Tracheal epithelial cell (primary cell): ENCODE measurements around the gene ATP5MC2. TPM values are rescaled to one million over a fixed set of nuclear protein-coding genes. Genes with fewer than 3 reads are reported as not detected.

Experiments used
- total RNA-seq: library from RNA; depleted of rRNA; stranded (reverse); fragments of >200 nt; gene quantifications from 2 replicates; pipeline ENCODE4 v1.2.1, GENCODE V29; 2014

ATP5MC2 gene
- 77.6 and 160 TPM in 2 replicates for total RNA-seq

DNA sequence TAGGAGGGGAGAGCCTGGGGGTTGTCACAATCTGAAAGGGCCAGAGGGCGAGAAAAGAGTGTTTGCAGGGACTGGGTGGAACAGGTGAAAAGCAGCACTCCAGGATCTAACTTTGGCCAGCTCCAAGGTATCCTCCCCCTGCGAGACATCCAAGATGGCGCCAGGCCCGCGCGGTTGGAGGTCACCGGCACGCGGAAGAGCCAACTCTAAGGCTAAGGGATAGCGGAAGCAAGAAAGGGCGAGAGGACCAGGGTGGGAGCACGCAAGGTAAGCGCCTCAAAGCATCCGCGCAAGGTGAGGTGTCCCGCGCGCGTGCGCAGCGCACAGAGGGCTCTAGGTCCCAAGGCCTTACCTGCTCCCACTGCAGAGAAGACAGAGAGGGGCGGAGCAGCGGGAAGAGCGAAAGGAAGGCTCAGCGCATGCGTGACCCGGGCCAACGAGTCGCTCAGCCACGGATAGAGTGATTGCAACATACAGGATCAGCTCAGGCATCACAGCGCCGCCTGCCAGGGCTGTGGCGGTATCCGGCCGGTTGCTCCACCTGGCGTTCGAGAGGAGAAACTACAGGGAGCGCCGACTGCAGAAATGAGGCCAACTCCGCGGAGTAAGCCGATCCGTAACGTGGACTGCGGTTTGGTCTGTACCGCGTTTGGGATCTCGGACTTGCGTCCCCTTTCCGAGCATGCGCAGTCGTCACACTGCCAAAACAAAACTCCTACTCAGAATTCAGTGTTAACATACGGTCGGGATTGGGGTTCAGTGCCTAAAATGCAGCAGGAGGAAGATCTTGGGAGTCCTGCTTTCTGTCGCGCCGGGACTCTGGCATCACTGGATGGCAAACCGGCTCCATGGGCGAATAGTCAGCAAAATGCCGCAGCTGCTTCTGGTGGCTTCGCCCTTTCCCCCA is at the start of gene ATP5MC2:
Gene ATP5MC2, minus strand, starts transcription at position 383 of the 907 bp plus-strand sequence. CDS start 3,469 bp downstream, outside the sequence.

DNA sequence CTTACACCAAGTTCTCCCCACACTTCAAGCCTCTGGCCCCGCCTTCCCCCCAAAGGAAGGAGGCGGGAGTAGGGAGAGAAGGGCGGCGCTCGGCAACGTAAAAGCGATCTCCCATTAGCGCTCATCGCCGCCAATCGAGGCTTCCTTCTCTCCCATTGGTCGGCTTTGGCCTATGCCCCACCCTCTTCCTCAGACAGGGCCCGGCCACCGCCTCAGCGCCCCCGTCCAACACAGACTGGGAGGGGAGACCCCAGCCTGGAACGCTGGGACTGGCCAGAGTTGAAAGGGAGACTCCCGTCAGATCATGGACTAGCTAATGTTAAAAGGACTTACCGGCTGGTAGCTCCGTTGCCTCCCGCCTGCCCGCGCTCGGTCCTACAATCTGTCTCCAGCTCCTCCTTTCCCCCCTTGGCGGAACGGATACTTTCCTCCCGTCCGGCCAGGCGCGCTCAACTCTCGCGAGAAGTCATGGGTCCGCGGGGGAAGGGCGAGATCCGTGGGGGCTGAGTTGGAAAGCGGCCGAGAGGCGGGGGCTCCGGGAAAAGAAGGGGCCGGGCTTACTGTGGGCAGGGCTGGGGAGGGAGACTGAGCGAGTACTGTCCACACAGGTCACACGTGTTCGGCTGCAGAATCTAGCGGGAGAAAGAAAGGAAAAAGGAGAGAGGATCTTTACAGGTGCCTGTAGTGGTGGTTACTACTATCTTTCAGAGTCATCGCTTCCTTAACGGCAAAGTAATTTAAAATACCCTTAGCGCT is 49.8 kb downstream of the ATP5MC2 start, which contains the start of gene ATF7:
Gene ATF7, minus strand, starts transcription at position 437 of the 756 bp plus-strand sequence. CDS start 25,382 bp downstream, outside the sequence.

Other genes with a start within 250 kb of the ATP5MC2 start
- gene PRR13, start 234.3 kb downstream of the ATP5MC2 start, total RNA-seq, result 26.7 and 33.9 TPM in 2 replicates
- 176 and 182 TPM in 2 replicates for gene PCBP2, start 224.0 kb downstream of the ATP5MC2 start, total RNA-seq
- 4.7 and 5.3 TPM in 2 replicates for gene MAP3K12, start 176.6 kb downstream of the ATP5MC2 start, total RNA-seq
- gene TARBP2, start 174.8 kb downstream of the ATP5MC2 start, total RNA-seq, result 37.9 and 39.3 TPM in 2 replicates
- not detected in 2 replicates for gene NPFF, start 168.6 kb downstream of the ATP5MC2 start, total RNA-seq
- 3.6 and 4.1 TPM in 2 replicates for gene ATF7, start 49.7 kb downstream of the ATP5MC2 start, total RNA-seq
- 44.3 and 52.3 TPM in 2 replicates for gene CALCOCO1, start 51.4 kb upstream of the ATP5MC2 start, total RNA-seq
- gene CISTR, start 75.9 kb upstream of the ATP5MC2 start, total RNA-seq, result not detected in 2 replicates